ENCODE results near the gene CYBA. TPM values are rescaled to one million over a fixed set of nuclear protein-coding genes. Genes with fewer than 3 reads are reported as not detected.

CYBA gene
- total and polyA plus RNA-seq, 8 donors, result 38.0 to 135 (median 68.5) TPM

- no peak for FAIRE-seq
- Histone ChIP-seq H3K27me3 (no peaks in the 10 kb centered on the region), H3K36me3 (no peaks in the 10 kb centered on the region), H3K9me3 (no peaks in the 10 kb centered on the region), H3K4me1 (peaks cover 0 to 9% (median 0%) of the 10 kb centered on the region in 3 donors), H3K4me3 (no peak overlapping the region), H3K27ac (no peak overlapping the region)
- TF ChIP-seq CTCF (IDR thresholded peaks at IDR 0.05), result no peak
- 87 to 93% methylated on average over 32 of the region's 32 CpGs for whole genome bisulfite sequencing, 2 donors
- ATAC-seq, result no peak
- intact Hi-C loops (cut with DNase I), result no loop called here
- peak in 1 of 6 donors; percentile 45 for DNase-seq
Measured at GRCh38 chr16:88653596-88654362, 2.9 kb upstream of the CYBA start.

DNA sequence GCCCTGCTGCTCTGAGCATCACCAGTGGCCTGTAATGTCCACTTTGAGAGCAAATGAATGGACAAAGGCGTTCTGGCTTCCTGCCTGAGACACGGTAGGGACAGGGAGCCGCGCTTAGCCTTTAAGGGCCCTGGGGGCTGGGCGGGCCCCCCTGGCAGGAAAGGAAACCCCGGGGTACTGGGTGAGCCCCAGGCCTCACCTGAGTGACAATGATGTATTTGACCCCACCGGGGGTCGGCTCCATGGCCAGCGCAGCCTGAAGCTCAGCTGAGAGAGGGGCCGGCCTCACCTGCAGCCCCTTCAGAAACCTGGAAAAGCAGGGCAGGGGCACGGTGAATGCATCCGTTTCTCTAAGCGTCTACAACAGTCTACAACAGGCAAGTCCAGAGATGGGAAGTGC, 2.2 kb upstream of the CYBA start:
- no peak for FAIRE-seq
- Histone ChIP-seq H3K4me3 (no peak overlapping the region), H3K27me3 (no peaks in the 10 kb centered on the region), H3K4me1 (peaks cover 0 to 9% (median 0%) of the 10 kb centered on the region in 3 donors), H3K9me3 (no peaks in the 10 kb centered on the region), H3K27ac (no peak overlapping the region), H3K36me3 (no peaks in the 10 kb centered on the region)
- no peak for TF ChIP-seq CTCF (IDR thresholded peaks at IDR 0.05)
- 91 to 92% methylated on average over 13 of the region's 13 CpGs for WGBS, 2 donors
- DNase-seq, result no peak
- no peak for ATAC-seq
- intact Hi-C loops (cut with DNase I), result no loop called here

GRCh38 chr16:88652762-88653063, 1.9 kb upstream of the CYBA start:
- peak in 1 of 6 donors; percentile 72 for DNase-seq
- no peaks in the 10 kb centered on the region for H3K9me3 ChIP-seq
- FAIRE-seq, result no peak
- ATAC-seq, result no peak
- no peaks in the 10 kb centered on the region for H3K27me3 ChIP-seq
- TF ChIP-seq CTCF (IDR thresholded peaks at IDR 0.05), result no peak
- H3K4me3 ChIP-seq, result no peak overlapping the region
- H3K4me1 ChIP-seq, result peaks cover 0 to 9% (median 0%) of the 10 kb centered on the region in 3 donors
- no peak overlapping the region for H3K27ac ChIP-seq
- no peaks in the 10 kb centered on the region for H3K36me3 ChIP-seq
- intact Hi-C loops (cut with DNase I), result no loop called here
- WGBS, 2 donors, result 90 to 94% methylated on average over 8 of the region's 8 CpGs

GRCh38 chr16:88651989-88652761, 1.3 kb upstream of the CYBA start:
- no peak for ATAC-seq
- peaks cover 0 to 9% (median 0%) of the 10 kb centered on the region in 3 donors for H3K4me1 ChIP-seq
- no peaks in the 10 kb centered on the region for H3K27me3 ChIP-seq
- no peaks in the 10 kb centered on the region for H3K9me3 ChIP-seq
- no peak overlapping the region for H3K4me3 ChIP-seq
- FAIRE-seq, result no peak
- intact Hi-C loops (cut with DNase I), result no loop called here
- no peak for TF ChIP-seq CTCF (IDR thresholded peaks at IDR 0.05)
- DNase-seq, result peak in 2 of 6 donors; percentile 60 to 77
- peak overlapping the region in 3 of 4 donors; percentile 35 to 80 (median 73) for H3K27ac ChIP-seq
- WGBS, 2 donors, result 88 to 94% methylated on average over 29 of the region's 29 CpGs
- no peaks in the 10 kb centered on the region for H3K36me3 ChIP-seq

Data from pancreas (tissue), 10 donors.